Measurements from ENCODE around the gene PBXIP1. TPM values are rescaled to one million over a fixed set of nuclear protein-coding genes. Genes with fewer than 3 reads are reported as not detected.

Gene PBXIP1
- total RNA-seq, 1 experiment from 2014 or later, result 21.6 TPM

DNA sequence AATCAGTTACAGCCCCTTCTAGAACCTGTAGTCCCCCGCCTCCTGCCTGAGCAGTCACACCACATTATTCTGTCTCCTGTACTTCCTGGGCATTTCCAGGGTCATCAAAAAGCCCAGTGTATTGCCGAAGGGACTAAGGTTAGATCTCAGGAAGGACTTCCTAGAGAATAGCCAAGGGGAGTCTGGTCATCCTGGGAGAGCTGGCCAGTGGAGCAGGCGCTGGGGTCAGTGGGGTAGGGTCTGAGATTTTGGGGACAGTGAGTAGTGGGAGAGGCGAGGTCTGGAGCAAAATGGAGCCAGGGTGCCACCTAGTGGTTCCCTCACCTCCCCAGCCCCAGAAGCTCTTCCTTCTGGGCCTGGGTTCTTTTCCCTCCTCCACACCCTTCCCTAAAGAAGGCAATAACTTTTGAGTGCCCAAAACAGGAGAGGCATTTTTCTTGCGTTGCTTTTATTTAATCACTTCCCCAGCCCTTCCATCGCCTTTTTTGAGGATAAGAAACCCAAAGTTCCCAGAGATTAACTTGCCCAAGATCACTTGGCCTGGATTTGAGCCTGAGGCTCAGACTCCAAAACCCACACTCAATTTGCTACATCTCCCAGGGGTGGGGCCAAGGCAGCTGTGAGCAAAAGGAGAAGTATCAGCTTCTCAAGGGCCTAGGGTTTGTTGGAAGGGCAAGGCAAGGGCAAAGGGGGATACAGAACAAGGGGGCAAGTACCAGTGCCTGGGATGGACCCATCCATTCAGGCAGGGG, 12.1 kb downstream of the PBXIP1 start:
- no peaks in the 10 kb centered on the region for H3K9me3 Mint-ChIP-seq
- Histone ChIP-seq H4K5ac (ENCODE audit: insufficient read length, low read depth, low read length) (no peak overlapping the region), H3K79me2 (ENCODE audit: insufficient read depth, low read length) (no peaks in the 10 kb centered on the region), H4K20me1 (ENCODE audit: control insufficient read depth, insufficient read depth, insufficient read length) (no peaks in the 10 kb centered on the region), H3K27ac (ENCODE audit: insufficient read length, low read depth, low read length) (no peak overlapping the region), H3K4me2 (ENCODE audit: insufficient read depth, insufficient read length, low read length) (no peak overlapping the region), H3K79me1 (ENCODE audit: insufficient read depth, low read depth, low read length, poor library complexity, severe bottlenecking) (no peaks in the 10 kb centered on the region), H2AK5ac (ENCODE audit: insufficient read length, low read length) (no peak overlapping the region), H3K56ac (ENCODE audit: insufficient read length, low read depth, low read length) (no peak overlapping the region), H3K9ac (ENCODE audit: extremely low read depth, insufficient read length, low read length) (no peak overlapping the region), H3K4me1 (ENCODE audit: insufficient read depth, low read length) (peaks cover 3% of the 10 kb centered on the region; the same call in 1 of the 2 replicates), H2BK15ac (ENCODE audit: low read depth, low read length) (no peak overlapping the region), H3K14ac (ENCODE audit: insufficient read depth, low read length) (no peak overlapping the region), H3K23me2 (ENCODE audit: insufficient read length, low read depth, low read length, poor library complexity, severe bottlenecking) (no peaks in the 10 kb centered on the region), H2BK20ac (ENCODE audit: low read depth, low read length, poor library complexity, severe bottlenecking) (no peak overlapping the region), H3K9me3 (ENCODE audit: control insufficient read depth, low read depth, low read length) (no peaks in the 10 kb centered on the region), H3K23ac (ENCODE audit: insufficient read length, low read depth, low read length) (no peak overlapping the region), H3K18ac (ENCODE audit: insufficient read length, low read depth, low read length) (peak overlapping the region; percentile 73), H4K8ac (replicated peaks; ENCODE audit: insufficient read length, low read depth, low read length) (no peak overlapping the region), H3T11ph (ENCODE audit: low read length) (no peak overlapping the region), H2BK12ac (ENCODE audit: insufficient read length, low read depth, low read length) (no peak overlapping the region), H3K27me3 (ENCODE audit: insufficient read depth, low read length) (no peaks in the 10 kb centered on the region), H2BK5ac (ENCODE audit: insufficient read length, low read length) (no peak overlapping the region), H2BK120ac (ENCODE audit: low read depth, low read length, poor library complexity, severe bottlenecking) (no peak overlapping the region), H3K4ac (ENCODE audit: low read depth, low read length) (no peak overlapping the region), H2AFZ (ENCODE audit: low read length) (no peak overlapping the region), H4K91ac (ENCODE audit: insufficient read length, low read depth, low read length) (no peak overlapping the region)
- H3K4me1 Mint-ChIP-seq, result peaks cover 26 to 27% of the 10 kb centered on the region in 2 experiments
- H3K36me3 Mint-ChIP-seq (ENCODE audit: insufficient read depth in 1 of 3, low read depth in 3 of 3), result peaks cover 0 to 10% (median 4%) of the 10 kb centered on the region in 3 experiments; a peak in 5 of 7 replicates
- no CpG with 5 or more reads among the region's 6 CpGs for WGBS (ENCODE audit: extremely low coverage, insufficient read length, low lambda C conversion rate)
- DNase-seq, result peak; percentile 60
- H3K27me3 Mint-ChIP-seq (ENCODE audit: low read depth), result no peaks in the 10 kb centered on the region
- H3K27ac Mint-ChIP-seq, result peak overlapping the region in 2 of 3 experiments; percentile 4 to 51; a peak in 4 of 7 replicates
- peak overlapping the region in 1 of 2 experiments; percentile 35; a peak in 1 of 5 replicates for H3K4me3 Mint-ChIP-seq
- TF ChIP-seq, protein P1, sequence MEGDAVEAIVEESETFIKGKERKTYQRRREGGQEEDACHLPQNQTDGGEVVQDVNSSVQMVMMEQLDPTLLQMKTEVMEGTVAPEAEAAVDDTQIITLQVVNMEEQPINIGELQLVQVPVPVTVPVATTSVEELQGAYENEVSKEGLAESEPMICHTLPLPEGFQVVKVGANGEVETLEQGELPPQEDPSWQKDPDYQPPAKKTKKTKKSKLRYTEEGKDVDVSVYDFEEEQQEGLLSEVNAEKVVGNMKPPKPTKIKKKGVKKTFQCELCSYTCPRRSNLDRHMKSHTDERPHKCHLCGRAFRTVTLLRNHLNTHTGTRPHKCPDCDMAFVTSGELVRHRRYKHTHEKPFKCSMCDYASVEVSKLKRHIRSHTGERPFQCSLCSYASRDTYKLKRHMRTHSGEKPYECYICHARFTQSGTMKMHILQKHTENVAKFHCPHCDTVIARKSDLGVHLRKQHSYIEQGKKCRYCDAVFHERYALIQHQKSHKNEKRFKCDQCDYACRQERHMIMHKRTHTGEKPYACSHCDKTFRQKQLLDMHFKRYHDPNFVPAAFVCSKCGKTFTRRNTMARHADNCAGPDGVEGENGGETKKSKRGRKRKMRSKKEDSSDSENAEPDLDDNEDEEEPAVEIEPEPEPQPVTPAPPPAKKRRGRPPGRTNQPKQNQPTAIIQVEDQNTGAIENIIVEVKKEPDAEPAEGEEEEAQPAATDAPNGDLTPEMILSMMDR (conservative IDR thresholded peaks at IDR 0.05), result peak; percentile 87

Data from H9 (cell line).